Immature natural killer cell (primary cell): Measurements from ENCODE around the gene ATP6V1F. TPM values are rescaled to one million over a fixed set of nuclear protein-coding genes. Genes with fewer than 3 reads are reported as not detected.

Experiments
- DNase-seq, 3 donors: peaks; one replicate each; pipeline ENCODE4 v3.0.0; 2022; ENCODE audit warnings: mixed read lengths in 1 of 3
- H3K27ac Mint-ChIP-seq, 6 donors: one replicate each; pipeline ENCODE4 v1.8.0; 2020; ENCODE audit warnings: mixed read lengths in 6 of 6, mild to moderate bottlenecking in 5 of 6, inconsistent platforms in 4 of 6, moderate library complexity in 3 of 6
- H3K27me3 Mint-ChIP-seq, 3 donors: one replicate each; pipeline ENCODE4 v1.8.0; 2020 to 2021; ENCODE audit warnings: low read depth in 3 of 3, mild to moderate bottlenecking in 3 of 3, mixed read lengths in 3 of 3, moderate library complexity in 3 of 3, inconsistent platforms in 1 of 3
- H3K36me3 Mint-ChIP-seq, 3 donors: one replicate each; pipeline ENCODE4 v1.8.0; 2020; ENCODE audit warnings: mixed read lengths in 3 of 3, inconsistent platforms in 2 of 3, mild to moderate bottlenecking in 2 of 3
- H3K4me1 Mint-ChIP-seq, 2 donors: one replicate each; pipeline ENCODE4 v1.8.0; 2020; ENCODE audit warnings: inconsistent platforms in 2 of 2, mild to moderate bottlenecking in 2 of 2, mixed read lengths in 2 of 2, moderate library complexity in 1 of 2
- H3K4me3 Mint-ChIP-seq, 5 donors: one replicate each; pipeline ENCODE4 v1.8.0; 2020; ENCODE audit warnings: mild to moderate bottlenecking in 5 of 5, mixed read lengths in 5 of 5, inconsistent platforms in 3 of 5, moderate library complexity in 3 of 5
- H3K9me3 Mint-ChIP-seq, 6 donors: one replicate each; pipeline ENCODE4 v1.8.0; 2020; ENCODE audit warnings: mild to moderate bottlenecking in 6 of 6, mixed read lengths in 6 of 6, inconsistent platforms in 4 of 6, moderate library complexity in 3 of 6
- polyA plus RNA-seq, 3 donors: library from polyadenylated mRNA; unstranded; fragments of 300-500 nt; fragmentation: Illumina TruSeq; gene quantifications; one replicate each; pipeline ENCODE4 v1.2.3, GENCODE V29; 2021

The ATP6V1F gene, protein sequence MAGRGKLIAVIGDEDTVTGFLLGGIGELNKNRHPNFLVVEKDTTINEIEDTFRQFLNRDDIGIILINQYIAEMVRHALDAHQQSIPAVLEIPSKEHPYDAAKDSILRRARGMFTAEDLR
- 100 to 1,000 TPM; 358 to 616 (median 487) TPM for polyA plus RNA-seq

DNA sequence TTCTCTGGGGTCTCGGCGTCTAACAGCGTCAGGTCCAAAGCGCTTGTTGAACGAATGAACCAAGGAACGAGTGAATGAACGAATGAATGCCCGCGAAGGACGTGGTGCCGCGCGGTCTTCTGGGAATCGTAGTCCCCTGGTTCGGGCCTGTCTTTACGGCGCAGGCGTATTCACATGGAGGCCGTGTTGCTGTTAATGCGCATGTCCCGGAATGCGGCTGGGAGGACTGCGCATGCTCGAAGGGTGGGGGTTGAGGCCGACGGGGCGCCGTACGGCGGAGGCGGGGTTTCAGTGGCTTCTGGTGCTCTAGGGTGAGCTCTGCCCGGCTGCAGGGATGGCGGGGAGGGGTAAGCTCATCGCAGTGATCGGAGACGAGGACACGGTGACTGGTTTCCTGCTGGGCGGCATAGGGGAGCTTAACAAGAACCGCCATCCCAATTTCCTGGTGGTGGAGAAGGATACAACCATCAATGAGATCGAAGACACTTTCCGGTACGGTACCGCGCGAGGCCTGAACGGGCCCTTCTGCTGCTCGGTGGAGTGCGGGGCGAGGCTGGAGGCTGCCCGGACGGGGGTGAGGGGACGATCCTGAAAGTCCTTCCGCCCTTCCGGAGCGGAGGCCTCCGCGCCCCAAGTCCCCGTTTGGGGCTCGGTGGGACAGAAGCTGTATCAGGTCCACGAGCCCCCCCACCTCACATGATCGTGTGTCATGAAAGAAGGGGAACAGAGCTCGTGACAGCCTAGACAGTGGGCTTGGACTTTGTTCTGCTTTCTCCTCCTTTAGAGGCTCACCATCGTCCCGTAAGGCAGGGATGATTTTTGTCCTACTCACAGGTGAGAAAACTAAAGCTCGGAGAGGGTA lies at the start of gene ATP6V1F:
ATP6V1F (plus strand) TSS at position 286 of the 862 bp plus-strand sequence; CDS start at position 335, 49 bp downstream.
- Mint-ChIP-seq H3K27ac (peak within 1 kb of the TSS; percentile 91 to 99 (median 96)), H3K27me3 (peaks cover 6 to 9% (median 8%) of the 10 kb centered on the region in 3 donors), H3K4me1 (peaks cover 30 to 33% of the 10 kb centered on the region in 2 donors), H3K36me3 (peaks cover 0 to 8% (median 4%) of the 10 kb centered on the region in 3 donors), H3K4me3 (peak within 1 kb of the TSS; percentile 95 to 100 (median 99)), H3K9me3 (no peaks in the 10 kb centered on the region)
- peak; percentile 99 to 100 (median 99) for DNase-seq

DNA sequence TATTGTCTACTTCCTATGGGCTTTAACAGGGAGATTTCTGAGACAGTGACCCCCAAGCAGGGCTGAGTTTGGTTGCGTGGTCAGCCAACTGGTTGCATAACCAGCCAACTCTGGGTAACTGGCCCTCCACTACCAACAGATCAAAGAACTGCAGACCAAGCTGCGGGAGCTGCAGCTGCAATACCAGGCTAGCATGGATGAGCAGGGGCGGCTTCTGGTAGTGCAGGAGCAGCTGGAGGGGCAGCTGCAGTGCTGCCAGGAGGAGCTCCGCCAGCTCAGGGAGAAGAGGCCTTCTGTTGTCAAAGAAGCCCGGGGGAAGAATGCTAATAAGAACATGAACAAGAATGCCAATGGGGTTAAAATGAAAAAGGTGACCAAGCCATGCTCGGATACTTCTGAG lies 48.2 kb upstream of the ATP6V1F start:
- no peaks in the 10 kb centered on the region for H3K4me1 Mint-ChIP-seq
- H3K27me3 Mint-ChIP-seq = peaks cover 0 to 2% (median 1%) of the 10 kb centered on the region in 3 donors
- DNase-seq = no peak
- H3K9me3 Mint-ChIP-seq = no peaks in the 10 kb centered on the region
- H3K4me3 Mint-ChIP-seq = no peak overlapping the region
- no peak overlapping the region for H3K27ac Mint-ChIP-seq
- H3K36me3 Mint-ChIP-seq = peaks cover 0 to 7% (median 3%) of the 10 kb centered on the region in 3 donors

GRCh38 chr7:128815289-128815942 lies 47.2 kb upstream of the ATP6V1F start:
- Mint-ChIP-seq H3K27me3 (peaks cover 0 to 2% (median 1%) of the 10 kb centered on the region in 3 donors), H3K4me1 (no peaks in the 10 kb centered on the region), H3K27ac (no peak overlapping the region), H3K9me3 (no peaks in the 10 kb centered on the region), H3K36me3 (no peaks in the 10 kb centered on the region), H3K4me3 (no peak overlapping the region)
- no peak for DNase-seq

DNA sequence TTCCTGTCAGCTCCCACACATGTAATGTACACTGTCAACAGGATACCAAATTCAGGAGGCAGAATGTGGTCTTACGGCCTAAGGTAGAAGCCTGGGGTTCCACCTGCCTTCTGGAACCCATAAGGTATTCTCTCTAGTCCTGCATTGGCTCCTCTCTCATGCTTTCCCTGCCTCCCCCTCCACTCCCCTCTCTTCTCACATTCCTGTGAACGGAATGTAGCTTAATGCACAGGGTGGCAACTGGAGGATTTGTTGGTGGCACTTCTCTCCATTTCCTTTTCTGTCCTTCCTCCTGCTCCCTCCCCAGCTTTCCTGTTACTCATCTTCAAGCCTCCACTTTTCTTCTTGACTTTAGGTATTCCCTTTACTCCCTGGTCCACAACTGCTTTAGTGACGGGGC lies 44.0 kb upstream of the ATP6V1F start:
- Mint-ChIP-seq H3K4me3 (no peak overlapping the region), H3K27ac (no peak overlapping the region), H3K4me1 (no peaks in the 10 kb centered on the region), H3K36me3 (no peaks in the 10 kb centered on the region), H3K9me3 (no peaks in the 10 kb centered on the region), H3K27me3 (peaks cover 0 to 2% (median 1%) of the 10 kb centered on the region in 3 donors)
- DNase-seq = no peak

DNA sequence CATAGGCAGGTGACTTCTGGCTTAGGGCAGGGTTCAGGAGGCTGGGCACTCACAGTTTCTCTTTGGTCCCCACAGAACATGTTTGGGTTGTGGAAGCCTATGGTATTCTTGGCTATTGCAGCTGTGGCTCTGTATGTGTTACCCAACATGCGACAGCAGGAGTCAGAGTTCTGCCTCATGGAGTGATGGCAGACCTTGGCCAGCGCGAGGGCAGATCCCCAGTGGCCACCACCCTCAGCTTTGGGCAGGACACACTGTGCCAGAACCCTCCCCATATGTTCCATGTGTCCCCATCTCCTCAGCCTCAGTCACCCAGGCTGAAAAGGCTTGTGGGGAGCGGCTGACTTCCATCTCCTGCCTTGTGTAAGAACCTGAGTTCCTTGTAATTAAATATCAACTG lies 40.9 kb upstream of the ATP6V1F start:
- no peak overlapping the region for H3K27ac Mint-ChIP-seq
- no peak for DNase-seq
- no peak overlapping the region for H3K4me3 Mint-ChIP-seq
- H3K9me3 Mint-ChIP-seq = no peaks in the 10 kb centered on the region
- no peaks in the 10 kb centered on the region for H3K4me1 Mint-ChIP-seq
- H3K27me3 Mint-ChIP-seq = no peaks in the 10 kb centered on the region
- H3K36me3 Mint-ChIP-seq = no peaks in the 10 kb centered on the region

- Mint-ChIP-seq H3K9me3 (no peaks in the 10 kb centered on the region), H3K27ac (no peak overlapping the region), H3K27me3 (peaks cover 9 to 15% (median 11%) of the 10 kb centered on the region in 3 donors)
Observed at GRCh38 chr7:128826512-128826911, 36.1 kb upstream of the ATP6V1F start.

DNA sequence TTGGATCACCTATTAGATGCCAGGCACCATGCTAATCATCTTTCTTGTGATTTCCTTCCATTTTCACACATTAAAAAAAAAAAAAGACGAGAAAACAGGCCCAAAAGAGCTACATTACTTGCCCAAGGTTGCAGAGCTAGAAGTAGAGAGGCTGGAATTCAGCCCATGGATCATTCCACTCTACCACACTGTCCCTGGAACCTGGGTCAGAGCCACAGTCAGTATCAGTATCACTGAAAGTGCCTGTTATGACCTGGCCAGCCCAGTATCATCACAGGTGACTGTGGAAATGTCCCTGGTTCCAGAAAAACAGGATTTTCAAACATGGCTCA lies 35.8 kb upstream of the ATP6V1F start:
- Mint-ChIP-seq H3K27ac (no peak overlapping the region), H3K9me3 (no peaks in the 10 kb centered on the region), H3K36me3 (no peaks in the 10 kb centered on the region), H3K4me1 (peaks cover 10% of the 10 kb centered on the region in 2 donors), H3K4me3 (no peak overlapping the region), H3K27me3 (peaks cover 10 to 15% (median 11%) of the 10 kb centered on the region in 3 donors)
- no peak for DNase-seq

More at GRCh38 chr7:128826512-128826911, 36.1 kb upstream of the ATP6V1F start:
- no peak overlapping the region for H3K4me3 Mint-ChIP-seq
- no peaks in the 10 kb centered on the region for H3K36me3 Mint-ChIP-seq
- peaks cover 9 to 10% of the 10 kb centered on the region in 2 donors for H3K4me1 Mint-ChIP-seq
- no peak for DNase-seq

- Mint-ChIP-seq H3K36me3 (no peaks in the 10 kb centered on the region), H3K27me3 (peaks cover 11 to 15% (median 11%) of the 10 kb centered on the region in 3 donors), H3K9me3 (no peaks in the 10 kb centered on the region), H3K4me1 (peaks cover 10% of the 10 kb centered on the region in 2 donors), H3K4me3 (no peak overlapping the region), H3K27ac (no peak overlapping the region)
- no peak for DNase-seq
Observed at GRCh38 chr7:128827248-128827958, 35.3 kb upstream of the ATP6V1F start.

GRCh38 chr7:128827971-128828711 lies 34.5 kb upstream of the ATP6V1F start:
- no peaks in the 10 kb centered on the region for H3K9me3 Mint-ChIP-seq

GRCh38 chr7:128829391-128830166 lies 33.1 kb upstream of the ATP6V1F start:
- peaks cover 13 to 16% (median 15%) of the 10 kb centered on the region in 3 donors for H3K27me3 Mint-ChIP-seq
- DNase-seq = no peak
- H3K9me3 Mint-ChIP-seq = no peaks in the 10 kb centered on the region
- H3K36me3 Mint-ChIP-seq = no peaks in the 10 kb centered on the region
- H3K27ac Mint-ChIP-seq = no peak overlapping the region
- peak overlapping the region; percentile 42 to 75 (median 57) for H3K4me3 Mint-ChIP-seq
- peaks cover 10% of the 10 kb centered on the region in 2 donors for H3K4me1 Mint-ChIP-seq

More at GRCh38 chr7:128827971-128828711, 34.5 kb upstream of the ATP6V1F start:
- Mint-ChIP-seq H3K27ac (no peak overlapping the region), H3K4me1 (peaks cover 10% of the 10 kb centered on the region in 2 donors), H3K36me3 (no peaks in the 10 kb centered on the region), H3K27me3 (peaks cover 11 to 15% (median 13%) of the 10 kb centered on the region in 3 donors), H3K4me3 (peak overlapping the region in 1 of 5 donors; percentile 33)
- DNase-seq = no peak

GRCh38 chr7:128830231-128831177 lies 32.2 kb upstream of the ATP6V1F start, which contains the start of gene FLNC:
Gene FLNC, plus strand, starts transcription at chr7:128830406. Its CDS starts 232 bp downstream, at chr7:128830638.
- Mint-ChIP-seq H3K9me3 (no peaks in the 10 kb centered on the region), H3K4me3 (peak within 1 kb of the TSS; percentile 69 to 82 (median 78)), H3K36me3 (no peaks in the 10 kb centered on the region), H3K4me1 (peaks cover 10% of the 10 kb centered on the region in 2 donors), H3K27ac (no peak within 1 kb of the TSS), H3K27me3 (peaks cover 13 to 16% (median 15%) of the 10 kb centered on the region in 3 donors)
- DNase-seq = peak; percentile 16 to 31 (median 22)
